Measurements from ENCODE around the gene RPEL1.

DNA sequence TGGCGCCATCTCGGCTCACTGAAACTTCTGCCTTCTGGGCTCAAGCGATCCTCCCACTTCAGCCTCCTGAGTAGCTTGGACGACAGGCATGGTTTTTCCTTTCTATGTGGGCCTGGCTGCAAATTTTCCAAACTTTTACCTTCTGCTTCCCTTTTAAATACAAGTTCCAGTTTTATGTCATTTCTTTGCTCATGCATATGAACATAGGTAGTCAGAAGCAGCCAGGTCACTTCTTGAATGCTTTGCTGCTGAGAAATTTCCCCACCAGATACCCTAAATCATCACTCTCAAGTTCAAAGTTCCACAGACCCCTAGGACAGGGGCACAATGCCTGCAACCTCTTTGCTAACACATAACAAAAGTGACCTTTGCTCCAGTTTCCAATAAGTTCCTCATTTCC lies 21.6 kb upstream of the RPEL1 start:
- TF ChIP-seq EZH2 (IDR thresholded peaks at IDR 0.05; ENCODE audit: borderline replicate concordance) (no peak), EZH2phosphoT487 (IDR thresholded peaks at IDR 0.05; ENCODE audit: low read depth, severe bottlenecking, unreplicated experiment) (no peak)
- TF ChIP-seq, protein P1, sequence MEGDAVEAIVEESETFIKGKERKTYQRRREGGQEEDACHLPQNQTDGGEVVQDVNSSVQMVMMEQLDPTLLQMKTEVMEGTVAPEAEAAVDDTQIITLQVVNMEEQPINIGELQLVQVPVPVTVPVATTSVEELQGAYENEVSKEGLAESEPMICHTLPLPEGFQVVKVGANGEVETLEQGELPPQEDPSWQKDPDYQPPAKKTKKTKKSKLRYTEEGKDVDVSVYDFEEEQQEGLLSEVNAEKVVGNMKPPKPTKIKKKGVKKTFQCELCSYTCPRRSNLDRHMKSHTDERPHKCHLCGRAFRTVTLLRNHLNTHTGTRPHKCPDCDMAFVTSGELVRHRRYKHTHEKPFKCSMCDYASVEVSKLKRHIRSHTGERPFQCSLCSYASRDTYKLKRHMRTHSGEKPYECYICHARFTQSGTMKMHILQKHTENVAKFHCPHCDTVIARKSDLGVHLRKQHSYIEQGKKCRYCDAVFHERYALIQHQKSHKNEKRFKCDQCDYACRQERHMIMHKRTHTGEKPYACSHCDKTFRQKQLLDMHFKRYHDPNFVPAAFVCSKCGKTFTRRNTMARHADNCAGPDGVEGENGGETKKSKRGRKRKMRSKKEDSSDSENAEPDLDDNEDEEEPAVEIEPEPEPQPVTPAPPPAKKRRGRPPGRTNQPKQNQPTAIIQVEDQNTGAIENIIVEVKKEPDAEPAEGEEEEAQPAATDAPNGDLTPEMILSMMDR (IDR thresholded peaks at IDR 0.05; ENCODE audit: poor library complexity): no peak
